ENCODE measurements around the gene SLF2. TPM values are rescaled to one million over a fixed set of nuclear protein-coding genes. Genes with fewer than 3 reads are reported as not detected.
A peak's percentile ranks its signal among the peaks of the same experiment; 100 is the strongest.

The SLF2 gene
- polyA plus RNA-seq, 4 donors, result 29.0 to 38.7 (median 32.7) TPM

DNA sequence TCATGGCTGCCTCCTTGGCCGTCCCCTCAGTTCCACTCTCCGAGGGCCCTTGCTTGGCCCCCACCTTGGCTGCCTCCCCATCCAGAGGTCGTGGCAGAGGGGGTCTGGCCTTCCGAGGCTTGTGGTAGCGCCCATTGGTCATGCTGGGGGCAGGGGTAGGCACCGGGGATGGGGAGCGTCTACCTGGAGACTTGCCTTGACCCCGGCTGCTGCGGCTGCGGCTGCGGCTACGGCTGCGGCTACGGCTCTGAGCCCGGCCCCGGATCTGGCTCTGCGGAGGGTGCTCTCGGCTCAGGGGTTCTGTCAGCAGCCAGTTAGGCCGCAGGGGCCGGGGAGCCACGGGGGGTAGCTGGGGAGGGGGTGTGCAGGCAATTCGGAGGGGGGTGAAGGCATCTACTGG is 97.6 kb downstream of the SLF2 start:
- DNase-seq (ENCODE audit: low read depth in 4 of 4, low spot score in 3 of 4), result no peak

DNA sequence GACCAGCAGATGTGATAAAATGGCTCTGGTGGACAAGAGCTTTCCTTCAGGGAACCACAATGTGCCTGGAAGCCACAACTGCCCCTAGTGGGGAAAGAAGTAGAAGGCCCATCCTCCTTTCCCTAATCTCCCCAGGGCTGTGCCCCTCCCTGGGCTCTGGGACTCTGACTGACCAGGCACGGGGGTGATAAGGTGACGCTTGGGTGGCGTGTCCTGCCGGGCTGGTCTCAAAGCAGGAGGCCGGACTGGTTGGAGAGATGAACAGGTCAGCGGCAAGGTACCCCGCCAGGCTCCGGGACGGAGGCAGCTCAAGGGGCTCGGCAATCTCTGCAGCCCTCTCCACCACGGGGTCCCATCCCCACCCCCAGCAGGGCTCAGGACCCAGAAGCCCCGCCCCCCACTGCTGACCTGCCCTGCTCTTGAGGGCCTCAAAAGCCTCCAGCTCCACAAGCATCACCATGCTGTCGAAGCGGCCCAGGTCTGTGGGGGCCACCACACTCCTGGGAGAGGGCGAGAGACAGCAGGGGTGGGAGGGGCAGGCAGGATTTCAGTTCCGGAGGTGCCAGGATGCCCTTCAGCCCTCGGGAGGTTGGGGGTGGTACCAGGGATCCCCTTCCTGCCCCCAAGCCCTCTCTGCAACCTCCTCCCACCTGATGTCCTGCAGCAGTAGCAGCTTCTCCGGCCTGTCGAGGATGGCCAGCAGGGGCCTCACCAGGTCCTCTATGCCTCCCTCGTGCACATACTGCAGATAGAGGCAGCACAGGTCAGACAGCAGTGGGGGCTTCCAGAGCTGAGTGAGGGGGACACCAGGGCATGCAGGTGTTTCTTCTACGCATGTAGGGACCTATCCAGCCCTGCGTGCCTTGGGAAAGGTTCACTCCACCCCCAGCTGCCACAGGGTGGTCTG is 99.0 kb downstream of the SLF2 start:
- DNase-seq (ENCODE audit: low read depth in 4 of 4, low spot score in 3 of 4), result no peak

DNA sequence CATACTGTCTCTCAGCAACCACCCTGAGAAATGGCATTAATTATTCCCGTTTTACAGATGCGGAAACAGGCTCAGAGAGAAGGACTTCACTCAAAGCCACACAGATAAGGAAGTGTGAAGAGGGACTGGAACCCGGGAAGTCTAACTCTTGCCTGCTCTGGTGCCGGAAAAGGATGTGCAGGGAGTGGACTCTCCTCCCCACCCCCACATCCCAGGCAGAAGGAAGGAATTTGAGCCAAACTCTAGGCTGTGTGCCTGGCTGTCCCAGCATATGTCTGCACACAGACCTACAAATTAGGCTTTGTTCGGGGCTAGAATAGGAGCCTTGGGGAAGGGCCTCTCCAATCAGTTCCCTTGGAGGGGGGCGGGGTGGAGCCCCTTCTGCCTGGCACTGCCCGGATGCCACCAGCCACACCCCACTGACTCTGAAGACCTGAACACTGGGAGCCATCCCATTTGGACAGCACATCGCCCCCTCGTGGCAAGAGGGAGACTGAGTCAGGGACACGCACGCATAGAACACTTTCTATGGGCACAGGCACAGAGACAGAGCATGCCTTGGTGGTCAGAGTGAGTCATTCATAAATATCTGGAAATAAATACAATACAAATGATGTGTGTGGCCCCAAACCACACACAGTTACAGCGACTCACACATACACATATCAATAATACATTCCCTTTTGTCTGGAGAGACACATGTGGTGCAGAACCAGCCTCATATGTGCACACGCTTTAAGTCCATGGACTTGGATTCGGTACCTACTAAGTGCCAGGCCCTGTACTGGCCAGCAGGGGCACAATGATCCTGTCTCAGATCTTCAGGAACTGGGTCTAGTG is 100.0 kb downstream of the SLF2 start:
- peak in 2 of 4 donors; percentile 71 to 79 for DNase-seq (ENCODE audit: low read depth in 4 of 4, low spot score in 3 of 4)

DNA sequence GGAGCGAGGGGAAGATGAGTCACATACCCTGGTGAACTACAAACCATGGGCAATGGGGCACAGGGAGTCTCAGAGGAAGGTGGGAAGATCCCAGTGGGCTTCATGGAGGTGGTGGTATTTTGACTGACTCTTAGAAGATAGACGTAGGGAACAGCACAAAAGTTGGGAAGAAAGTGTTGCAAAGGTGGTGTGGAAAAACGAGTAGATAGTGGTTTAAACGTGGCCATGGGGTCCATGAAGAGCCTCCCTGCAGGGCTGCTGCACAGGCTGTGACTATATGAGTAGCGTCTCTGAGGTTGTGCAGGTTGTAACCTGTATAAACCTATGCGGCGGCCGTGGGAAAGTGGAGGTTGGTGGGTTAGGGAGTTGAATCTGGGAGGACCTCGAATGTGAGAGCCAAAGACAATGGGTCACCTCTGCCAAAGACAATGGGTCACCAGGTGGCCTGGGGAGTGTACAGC is 100.6 kb downstream of the SLF2 start:
- DNase-seq (ENCODE audit: low read depth in 4 of 4, low spot score in 3 of 4), result no peak

DNA sequence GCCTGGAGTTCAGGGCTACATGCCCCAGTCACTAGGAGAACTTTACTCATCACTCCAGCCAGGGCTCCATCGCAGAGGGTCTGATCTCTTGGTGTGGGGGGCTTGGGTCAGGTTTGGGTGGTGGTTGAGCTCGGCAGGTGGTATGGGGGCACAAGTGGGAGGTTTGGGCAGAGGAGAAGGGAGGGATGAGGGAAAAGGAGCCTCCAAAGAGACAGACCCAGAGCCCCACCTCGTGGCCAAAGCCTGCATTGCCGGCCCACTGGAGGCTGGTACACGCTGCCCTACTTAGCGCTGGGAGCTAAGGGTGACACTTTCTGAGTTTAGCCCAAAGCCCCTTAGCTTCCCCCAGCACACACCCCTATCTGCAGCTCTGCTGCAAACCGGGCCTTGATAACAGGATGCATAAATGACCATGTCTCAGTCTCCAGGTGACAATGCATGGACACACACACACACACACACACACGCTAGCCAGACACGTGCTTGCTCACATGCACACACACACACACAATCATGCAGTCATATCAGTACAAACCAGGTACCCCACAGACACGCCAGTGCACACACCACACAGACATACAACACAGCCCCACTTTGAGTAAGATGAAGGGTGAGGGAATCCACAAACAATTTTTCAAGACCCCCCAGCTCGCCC is 101.6 kb downstream of the SLF2 start:
- DNase-seq (ENCODE audit: low read depth in 4 of 4, low spot score in 3 of 4), result peak in 1 of 4 donors; percentile 38

Other genes starting within 250 kb of the SLF2 start
- gene PAX2, start 167.4 kb upstream of the SLF2 start, polyA plus RNA-seq (ENCODE audit: insufficient read length in 4 of 4), result 100 to 1,000 TPM; 151 to 184 (median 157) TPM
- 10 to 100 TPM; 43.1 to 55.2 (median 46.7) TPM for gene SEMA4G, start 56.5 kb downstream of the SLF2 start, polyA plus RNA-seq (ENCODE audit: insufficient read length in 4 of 4)
- gene MRPL43, start 74.5 kb downstream of the SLF2 start, polyA plus RNA-seq (ENCODE audit: insufficient read length in 4 of 4), result 100 to 1,000 TPM in 1 of 4 donors, 10 to 100 TPM in 3; 93.1 to 135 (median 94.8) TPM
- gene TWNK, start 74.6 kb downstream of the SLF2 start, polyA plus RNA-seq (ENCODE audit: insufficient read length in 4 of 4), result 10 to 100 TPM; 14.0 to 16.8 (median 15.2) TPM
- gene LZTS2, start 86.8 kb downstream of the SLF2 start, polyA plus RNA-seq (ENCODE audit: insufficient read length in 4 of 4), result 10 to 100 TPM; 50.8 to 77.7 (median 55.0) TPM
- 1 to 10 TPM; 1.3 to 3.8 (median 1.9) TPM for gene PDZD7, start 118.2 kb downstream of the SLF2 start, polyA plus RNA-seq (ENCODE audit: insufficient read length in 4 of 4)
- 10 to 100 TPM; 22.1 to 24.6 (median 22.7) TPM for gene SFXN3, start 118.3 kb downstream of the SLF2 start, polyA plus RNA-seq (ENCODE audit: insufficient read length in 4 of 4)
- 10 to 100 TPM in 3 of 4 donors, 1 to 10 TPM in 1; 9.7 to 13.1 (median 10.9) TPM for gene KAZALD1, start 149.0 kb downstream of the SLF2 start, polyA plus RNA-seq (ENCODE audit: insufficient read length in 4 of 4)
- under 1 TPM; 0.04 to 0.13 (median 0.10) TPM for gene TLX1, start 218.3 kb downstream of the SLF2 start, polyA plus RNA-seq (ENCODE audit: insufficient read length in 4 of 4)